HG02588 (cell line): ENCODE measurements around the gene MSL3B.

Source experiments
- ATAC-seq: cut with Tn5 transposase; IDR thresholded peaks from one replicate; pipeline ENCODE4 v1.9.1; 2021; ENCODE audit warnings: mild to moderate bottlenecking, moderate library complexity; ENCODE audit not compliant: unreplicated experiment

The MSL3B gene

DNA sequence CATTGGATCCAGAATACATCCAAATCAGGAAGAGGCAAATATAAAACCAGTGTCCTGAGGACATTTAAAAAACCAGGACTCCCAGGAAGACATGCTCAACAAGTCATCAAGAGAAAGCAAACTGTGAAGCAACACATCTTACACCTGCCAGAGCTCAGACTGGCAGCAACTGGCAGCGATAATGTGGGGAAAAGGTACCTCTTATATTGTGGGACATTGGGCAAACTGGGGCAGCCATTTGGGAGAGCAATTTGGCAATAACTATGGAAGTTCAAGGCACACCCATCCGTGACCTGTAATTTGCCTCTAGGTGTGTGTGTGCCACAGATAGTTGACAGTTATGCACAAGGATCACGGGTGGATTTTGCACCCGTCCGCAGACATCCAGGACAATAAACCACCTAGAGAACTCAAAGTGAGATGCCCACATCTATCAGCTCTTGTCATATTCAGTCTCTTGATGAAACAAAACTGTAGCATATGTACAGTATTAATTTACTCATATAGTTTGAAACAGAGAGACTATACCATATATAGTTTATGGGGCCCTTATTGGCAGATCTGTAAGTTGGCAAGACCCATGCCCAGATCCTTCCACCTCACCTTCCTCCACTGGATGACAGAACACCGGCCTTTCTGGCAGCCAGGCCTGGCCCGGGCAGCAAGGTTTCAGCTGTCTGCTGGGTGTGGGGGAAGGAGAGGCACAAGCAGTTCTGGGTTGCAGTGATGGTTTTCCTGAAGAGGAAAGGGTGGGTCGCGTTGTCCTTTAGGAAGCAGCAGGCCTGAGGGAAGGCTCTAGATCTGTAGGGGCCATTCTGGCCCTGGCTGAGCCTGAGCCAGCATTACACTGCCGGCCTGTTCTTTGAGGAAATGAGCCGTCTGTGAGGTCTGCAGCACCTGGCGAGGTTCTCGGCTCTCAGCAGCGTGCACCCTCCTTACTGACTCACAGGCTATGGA, 32.7 kb downstream of the MSL3B start:
- no peak for ATAC-seq

DNA sequence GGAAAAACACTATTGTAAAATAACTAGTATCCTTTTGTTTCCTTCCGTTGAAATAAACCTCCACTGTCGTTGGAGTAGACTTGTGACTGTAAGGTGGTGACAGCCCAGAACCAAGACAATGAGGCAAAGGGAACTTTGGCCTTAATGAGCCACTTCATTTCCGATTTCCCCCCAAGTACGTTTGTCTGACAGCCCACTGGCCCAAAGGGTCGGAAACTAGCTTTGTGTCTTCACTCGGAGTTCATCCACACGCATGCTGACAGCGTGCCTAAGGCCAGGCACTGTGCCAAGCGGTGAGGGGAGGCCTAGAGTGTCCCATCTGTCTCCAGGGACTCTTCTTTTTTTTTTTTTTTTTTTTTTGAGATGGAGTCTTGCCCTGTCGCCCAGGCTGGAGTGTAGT, 34.8 kb downstream of the MSL3B start:
- ATAC-seq = no peak

DNA sequence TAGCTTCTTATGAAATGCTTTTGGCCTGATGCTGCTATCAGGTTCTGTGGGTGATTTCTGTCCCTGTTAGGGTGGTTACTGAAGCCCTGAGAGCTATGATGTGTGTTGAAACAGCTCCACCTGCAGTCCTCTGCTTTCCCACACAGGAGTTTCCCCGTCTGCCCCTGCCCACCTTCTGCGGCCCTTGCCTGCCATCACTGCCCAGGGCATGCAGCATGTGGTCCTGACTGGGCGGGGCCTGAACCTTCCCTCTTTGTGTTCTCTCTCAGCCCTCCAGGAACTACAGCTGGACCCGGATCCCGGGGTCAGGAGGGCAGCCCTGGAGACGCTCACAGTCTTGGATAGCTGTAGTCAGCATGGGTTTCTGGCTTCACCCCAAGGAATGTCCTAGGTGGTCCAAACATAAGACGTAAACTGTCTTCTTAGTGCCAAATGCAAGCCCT, 35.3 kb downstream of the MSL3B start:
- no peak for ATAC-seq

DNA sequence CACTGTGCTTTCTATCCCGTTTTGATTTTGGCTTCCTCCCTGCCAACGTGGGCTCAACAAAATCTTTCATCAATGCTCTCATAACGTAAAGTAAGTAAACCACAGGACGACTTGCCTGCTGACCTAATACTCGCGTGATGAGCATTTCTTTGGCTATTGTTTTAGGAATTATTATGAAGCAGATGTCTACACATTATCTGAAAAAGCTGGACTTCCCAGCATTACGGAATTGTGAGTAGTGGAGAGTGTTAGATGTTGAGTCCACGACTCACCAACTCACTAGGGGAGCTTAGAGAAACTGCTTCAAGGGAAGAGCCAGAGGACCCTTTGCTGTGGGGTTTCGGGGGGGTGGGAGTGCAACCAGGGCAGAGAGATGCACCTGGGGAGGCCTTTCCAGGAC, 35.8 kb downstream of the MSL3B start:
- ATAC-seq = no peak

DNA sequence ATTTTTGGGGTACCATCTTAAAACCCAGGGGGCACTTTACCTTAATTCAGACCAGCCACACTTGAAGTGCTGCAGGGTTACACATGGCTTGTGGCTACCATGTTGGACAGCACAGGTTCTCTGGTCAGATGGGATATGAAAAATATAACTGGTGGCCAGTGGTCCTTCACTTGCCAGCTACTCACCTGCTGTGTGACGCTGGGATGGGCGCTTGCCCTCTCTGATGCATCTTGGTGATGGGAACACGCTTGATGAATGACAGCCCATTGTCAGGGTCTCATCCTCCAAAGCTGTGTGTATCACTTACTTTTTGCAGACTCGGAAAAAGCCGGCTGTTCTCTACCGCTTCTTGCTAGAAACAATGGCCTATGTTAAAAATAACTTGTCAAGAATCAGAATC, 36.3 kb downstream of the MSL3B start:
- no peak for ATAC-seq

DNA sequence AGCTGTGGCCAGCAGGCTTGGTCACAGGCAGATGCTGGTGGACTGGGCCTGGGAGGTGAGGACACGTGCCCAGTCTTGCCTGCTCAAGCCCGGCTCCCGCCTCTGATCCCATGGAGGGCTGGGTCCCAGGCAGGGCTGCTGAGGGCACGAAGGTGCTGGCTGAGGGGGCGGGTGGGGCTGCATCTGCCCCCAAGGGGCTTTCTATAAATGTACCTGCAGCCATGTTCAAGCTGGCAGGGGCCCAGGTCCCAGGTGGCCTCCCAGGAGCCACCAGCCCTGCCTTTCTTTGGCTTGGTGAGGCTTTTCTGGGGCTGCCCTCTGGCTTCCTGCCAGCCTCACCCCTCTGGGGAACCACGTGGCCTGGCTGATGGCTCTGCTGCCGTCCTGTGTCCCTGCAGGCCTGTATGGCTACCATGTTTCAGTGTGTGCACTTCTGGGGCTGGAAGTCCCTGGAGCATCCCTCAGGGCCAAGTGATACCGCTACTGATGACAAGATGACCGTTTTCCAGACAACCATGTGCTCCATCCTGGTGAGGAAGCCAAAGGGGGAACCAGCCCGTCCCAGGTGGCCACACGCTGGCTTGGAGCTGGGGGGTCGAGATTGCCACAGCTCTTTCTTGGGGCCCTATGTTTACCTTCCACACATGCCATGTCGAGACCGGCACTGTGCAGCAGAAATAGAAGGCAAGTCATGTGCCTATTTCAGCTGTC, 37.0 kb downstream of the MSL3B start:
- ATAC-seq = no peak

DNA sequence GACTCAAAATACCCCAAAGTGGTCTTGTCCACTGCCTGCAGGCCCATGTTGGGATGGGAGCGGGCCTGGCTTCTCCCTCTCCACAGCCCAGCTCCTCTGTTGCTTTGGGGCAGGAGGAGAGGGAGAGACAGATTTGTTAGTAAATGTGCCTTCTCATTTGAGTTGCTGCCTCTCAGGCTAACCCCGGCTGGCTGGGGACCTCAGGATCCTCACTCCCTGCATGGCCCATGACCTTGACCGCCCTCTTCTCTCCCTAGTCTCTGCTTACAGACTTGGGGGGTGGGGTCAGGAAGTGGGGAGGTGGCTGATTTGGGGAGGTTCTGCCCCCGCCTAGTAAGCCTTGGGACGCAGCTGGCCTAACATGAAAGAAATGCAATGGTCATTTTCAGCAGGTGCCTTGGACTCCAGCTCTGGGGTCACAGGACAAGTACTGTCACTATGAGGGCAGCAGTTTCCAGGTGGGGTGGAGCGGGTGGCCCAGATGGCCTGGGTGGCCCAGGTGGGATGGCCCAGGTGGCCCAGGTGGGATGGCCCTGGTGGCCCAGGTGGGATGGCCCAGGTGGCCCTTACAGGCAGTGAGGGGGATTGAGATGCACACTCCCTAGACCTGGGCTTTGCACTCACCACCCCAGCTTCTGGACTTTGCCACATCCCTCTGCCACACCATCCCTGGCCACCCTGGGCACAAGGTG, 37.9 kb downstream of the MSL3B start:
- ATAC-seq = no peak

DNA sequence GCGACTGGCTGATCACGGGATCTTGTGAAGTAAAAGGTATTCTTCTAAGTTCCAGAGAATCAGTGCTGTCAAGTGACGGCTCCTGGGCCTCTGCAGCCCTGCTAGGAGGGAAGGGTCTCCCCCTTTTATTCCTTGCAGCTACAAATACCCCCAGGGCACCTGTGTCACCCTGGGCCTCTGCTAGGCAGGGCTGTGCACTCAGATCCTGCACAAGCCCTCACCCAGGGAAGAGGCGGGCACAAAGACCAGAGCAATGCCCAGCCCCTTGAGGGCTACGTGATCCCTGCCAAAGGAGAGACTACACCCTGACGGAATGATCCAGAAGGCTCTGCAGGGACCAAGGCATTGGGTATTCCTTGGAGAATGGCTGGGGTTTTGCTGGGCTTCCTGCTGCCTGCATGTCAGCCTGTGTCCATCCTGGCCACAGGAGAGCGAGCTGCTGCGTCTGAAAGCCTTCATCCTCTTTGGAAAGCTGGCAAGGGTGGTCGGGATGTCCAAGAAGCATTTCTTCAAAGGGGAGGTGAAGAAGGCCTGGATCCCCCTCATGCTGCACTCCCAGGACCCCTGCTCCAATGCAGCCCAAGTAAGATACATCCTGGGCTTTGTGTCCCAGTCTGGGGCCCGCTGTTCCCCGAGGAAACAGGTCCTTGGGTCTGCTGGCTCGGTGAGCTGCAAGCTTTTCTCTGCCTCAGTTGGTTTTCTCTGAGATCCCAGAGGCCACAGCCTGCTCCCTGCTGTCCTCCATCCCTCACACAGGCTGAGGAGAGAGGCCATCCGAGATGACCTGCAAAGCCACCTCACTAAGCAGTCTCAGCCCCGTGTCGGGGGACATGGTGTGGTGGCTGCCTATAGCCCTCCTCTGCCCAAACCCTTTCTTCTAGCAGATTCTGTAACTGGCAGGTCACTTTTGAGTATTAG, 38.7 kb downstream of the MSL3B start:
- no peak for ATAC-seq

DNA sequence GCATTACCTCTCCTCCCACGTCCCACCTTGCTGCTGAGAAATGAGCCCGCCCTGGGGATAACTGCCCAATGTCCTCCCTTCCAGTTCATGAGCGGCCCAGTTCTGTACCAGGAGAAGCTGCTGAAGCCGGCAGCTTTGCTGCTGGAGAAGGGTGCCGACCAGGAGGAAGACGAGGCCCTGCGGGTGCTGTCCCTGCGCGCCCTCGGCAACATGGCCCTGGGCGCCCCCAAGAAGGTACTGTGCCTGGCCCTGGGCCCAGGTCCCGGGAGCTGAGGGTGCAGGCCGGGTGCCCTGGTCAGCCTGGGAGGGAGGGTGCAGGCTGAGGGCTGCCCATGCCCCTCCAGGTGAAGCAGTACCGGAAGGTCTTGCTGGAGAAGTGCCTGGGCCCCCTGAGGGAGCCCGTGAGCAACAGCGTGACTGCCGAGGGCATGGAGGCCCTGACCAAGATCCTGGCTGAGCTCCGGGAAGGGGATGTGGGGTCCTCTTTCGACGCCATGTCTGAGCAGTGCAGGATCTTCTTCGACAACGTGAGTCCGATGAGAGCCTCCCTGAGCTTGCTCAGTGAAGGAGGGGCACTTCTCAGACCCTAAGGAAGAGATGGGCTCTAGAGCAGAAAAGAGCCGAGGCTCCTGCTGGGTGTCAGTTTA, 39.5 kb downstream of the MSL3B start:
- no peak for ATAC-seq

DNA sequence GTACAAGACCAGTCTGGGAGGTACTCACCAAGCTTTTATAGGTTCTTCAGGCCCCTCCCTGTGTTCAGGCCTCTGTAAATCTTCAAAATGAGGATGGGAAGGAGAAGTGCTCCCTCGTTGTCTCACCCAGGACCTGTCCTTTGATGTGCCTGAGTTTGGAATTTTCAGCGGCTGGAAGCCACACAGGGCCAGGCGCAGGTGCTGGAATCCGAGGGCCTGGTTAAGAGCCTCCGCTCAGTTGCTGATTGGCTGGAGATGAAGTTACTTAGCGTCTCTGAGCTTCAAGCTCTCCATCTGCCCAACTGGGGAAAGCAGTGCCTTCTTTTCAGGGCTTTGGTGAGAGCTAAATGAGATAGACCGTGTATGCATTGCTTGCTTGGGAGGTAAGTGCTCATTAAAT, 43.8 kb downstream of the MSL3B start:
- ATAC-seq = no peak

DNA sequence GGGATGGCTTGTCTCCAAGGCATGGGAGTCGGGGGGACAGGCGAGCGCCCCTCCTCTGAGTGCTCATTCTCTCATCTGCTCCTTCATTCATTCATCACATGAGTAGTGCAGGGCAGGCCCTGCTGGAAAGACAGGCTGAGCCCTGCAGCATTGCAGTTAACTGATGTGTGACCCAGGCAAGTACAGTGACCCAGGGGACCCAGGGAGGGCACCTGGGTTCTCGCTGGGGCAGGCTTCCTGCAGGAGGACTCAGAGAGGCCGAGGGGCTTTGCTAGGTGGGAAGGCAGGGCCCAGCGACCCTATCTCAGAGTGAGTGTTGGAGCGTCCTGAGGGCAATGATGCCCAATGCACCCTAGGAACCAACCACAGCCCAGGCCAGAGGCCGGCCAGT, 44.5 kb downstream of the MSL3B start:
- ATAC-seq = no peak

DNA sequence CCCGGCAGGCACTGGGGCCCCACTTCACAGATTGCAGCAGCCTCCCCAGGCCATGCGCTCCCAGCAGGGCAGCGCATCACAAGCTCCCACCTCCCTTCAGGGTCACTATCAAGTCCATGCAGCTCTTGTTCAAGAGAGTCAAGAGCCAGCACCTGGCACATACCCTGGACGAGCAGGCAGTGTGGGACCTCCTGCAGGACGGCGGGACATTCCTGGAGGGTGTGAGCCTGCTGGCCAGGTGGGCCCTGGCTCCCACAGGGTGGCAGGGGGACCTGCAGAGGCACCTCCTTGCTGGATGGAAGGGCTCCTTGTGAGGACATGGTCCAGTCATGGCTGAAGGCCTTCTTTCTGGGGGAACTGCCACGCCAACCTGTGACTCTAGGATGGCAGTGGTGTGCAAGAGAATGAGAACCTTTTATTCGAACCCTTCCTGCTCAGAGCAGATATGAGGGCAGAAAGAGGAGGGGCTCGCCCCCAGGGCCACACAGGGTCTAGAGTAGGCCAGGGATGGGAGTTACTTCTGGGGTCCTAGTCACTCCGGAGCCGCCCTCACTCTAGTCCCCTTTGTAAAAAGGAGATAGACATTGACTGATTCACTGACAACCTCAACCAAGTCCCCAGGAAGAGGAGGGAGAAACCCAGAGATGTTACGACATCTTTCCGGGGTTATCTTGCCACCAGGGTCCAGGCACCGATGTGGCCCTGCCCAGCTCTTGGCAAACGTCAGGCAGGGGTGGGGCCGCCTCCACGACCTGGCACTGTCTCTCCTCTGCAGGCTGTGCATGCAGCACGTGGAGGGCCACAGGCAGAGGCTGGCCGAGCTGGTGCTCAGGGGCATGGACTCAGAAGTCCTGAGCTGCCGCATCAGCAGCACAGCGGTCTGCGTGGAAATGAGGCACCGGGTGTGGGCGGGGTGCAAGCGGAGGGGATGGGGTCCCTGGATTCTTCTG, 45.1 kb downstream of the MSL3B start:
- no peak for ATAC-seq

DNA sequence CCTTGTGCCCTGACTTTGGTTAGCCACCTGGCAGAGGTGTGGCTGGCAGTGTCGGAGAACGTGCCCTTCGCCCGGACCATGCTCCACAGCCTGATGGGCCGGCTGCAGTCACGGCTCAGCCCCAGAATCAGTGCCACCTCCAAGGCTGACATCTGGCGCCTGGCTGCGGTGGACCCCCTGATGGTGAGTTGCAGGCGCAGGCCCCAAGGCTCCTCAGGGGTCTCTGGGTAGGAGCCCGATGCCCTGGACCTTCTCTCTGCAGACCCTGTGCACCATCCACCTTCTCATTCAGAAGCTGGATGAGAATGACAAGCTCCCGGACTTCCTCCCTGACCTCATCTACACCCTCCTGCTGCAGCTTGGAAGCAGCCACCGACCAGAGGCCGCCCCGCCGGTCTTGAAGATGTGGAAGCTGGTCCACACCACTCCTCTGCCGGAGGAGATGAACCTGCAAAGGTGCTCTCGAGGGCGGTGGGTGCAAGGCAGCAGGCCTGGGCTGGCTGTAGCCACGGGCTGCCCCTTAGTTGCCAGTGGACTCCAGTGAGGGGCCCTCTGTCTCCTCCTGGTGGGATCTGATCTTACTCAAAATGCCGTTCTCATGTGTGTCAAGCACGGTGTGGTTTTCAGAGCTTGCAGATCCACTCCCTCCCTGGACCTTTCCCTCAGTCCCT, 46.0 kb downstream of the MSL3B start:
- ATAC-seq = no peak

DNA sequence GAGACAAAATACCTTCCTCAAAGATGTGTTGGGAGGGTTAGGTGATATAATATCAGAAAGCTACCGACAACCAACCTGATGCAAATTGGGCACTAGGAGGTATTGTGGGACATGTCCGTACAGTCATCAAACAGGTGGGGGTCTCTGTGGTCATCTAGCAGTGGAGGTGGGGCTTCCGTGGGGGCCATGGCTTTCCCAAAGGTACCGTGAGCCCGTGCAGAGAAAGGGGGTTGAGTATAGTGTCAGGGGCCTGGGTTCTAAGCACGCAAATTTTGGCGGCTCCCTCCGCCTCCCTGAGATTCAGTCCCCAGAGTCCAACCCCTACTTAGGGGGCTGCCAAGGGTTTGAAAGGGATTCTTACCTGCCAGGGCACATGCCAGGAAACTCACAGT, 46.5 kb downstream of the MSL3B start:
- no peak for ATAC-seq

DNA sequence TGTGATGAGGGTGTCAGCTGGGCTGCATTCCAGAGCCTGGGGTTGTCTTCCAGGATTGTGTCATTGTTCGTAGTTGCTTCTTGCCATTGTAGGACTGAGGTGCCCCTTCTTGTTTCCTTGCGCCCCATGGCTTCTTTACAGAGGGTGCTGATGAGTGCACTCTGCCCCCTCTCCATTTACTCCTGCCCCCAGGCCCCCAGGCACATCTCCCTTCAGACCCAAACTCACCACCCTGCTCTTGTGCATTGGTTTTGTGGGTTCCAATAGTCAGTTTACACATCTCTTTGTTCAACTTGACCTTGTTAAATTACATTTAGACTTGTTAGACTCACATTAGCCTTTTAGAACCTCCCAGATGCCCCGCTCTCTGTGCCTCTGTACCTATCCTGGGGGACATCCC, 47.0 kb downstream of the MSL3B start:
- no peak for ATAC-seq

DNA sequence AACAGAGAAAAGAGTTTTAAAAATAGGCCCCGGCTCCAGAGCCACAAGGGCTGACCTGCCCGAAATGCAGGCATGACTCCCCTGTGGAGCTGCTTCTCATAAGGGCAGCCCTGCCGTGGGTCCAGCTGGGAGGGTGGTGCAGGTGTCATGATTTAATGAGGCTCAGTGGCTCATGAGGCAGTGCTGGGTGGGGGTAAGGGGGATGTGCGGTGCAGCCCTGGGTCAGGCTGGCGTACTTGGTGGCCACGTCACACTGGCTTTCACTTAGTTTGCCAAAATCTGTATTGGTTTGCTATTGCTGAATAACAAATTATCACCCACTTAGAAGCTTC, 47.4 kb downstream of the MSL3B start:
- no peak for ATAC-seq

DNA sequence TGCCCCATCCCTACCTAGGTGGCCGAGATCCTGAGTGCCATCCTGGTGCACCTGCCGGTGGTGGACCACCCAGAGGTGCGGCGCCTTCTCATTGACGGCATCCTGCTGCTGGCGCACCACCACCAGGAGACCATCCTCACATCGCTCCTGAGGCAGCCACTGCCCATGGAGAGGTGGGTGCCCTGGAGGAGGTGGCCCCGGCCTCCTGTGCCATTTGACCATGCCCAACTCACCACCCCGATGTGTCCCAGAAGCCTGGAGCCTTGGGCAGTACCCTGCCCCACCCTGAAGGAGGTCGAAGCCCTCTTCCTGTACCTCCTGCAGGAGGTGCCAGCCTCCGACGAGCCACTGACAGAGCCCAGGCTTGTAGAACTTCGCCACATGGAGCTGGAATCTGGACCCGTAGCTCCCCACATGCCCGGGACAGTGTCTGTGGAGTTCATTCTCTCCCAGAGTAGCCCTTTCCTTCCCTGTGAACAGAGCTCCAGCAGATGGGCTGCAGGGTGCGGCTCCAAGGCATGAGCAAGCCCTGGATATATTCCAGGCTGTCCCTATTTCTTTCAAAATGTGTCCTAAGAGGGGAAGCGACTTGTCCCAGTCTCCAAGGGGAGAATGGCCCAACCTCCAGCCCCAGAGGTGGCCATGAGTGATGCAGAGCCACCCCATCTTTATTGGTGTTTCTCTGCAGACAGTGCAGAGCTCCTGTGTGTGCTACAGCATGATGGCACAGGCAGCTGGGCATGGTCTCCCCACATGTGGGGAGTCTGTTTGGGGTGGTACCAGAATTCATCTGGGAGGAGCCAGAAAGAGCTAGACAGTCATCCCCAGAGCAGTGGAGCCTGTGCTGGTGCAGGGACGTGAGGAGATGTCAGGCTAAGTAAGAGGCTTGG, 48.1 kb downstream of the MSL3B start:
- ATAC-seq = no peak
